D721Med (cell line): Measurements from ENCODE around the gene SPI1.

Source experiments
- DNase-seq: peaks from one replicate; pipeline ENCODE4 v3.0.0; 2011; ENCODE audit warnings: low spot score; ENCODE audit not compliant: insufficient read length
- FAIRE-seq: peaks from 2 replicates; lab custom pipeline; 2011; peaks lifted over from hg19 to GRCh38; lab: Jason Lieb, UNC
- CTCF ChIP-seq: IDR thresholded peaks from 2 replicates; pipeline ENCODE4 v1.5.1; 2012; ENCODE audit warnings: mild to moderate bottlenecking, control low read depth; ENCODE audit not compliant: insufficient read depth; ENCODE audit errors: missing control alignments

Gene SPI1

GRCh38 chr11:47400768-47401279 lies 22.5 kb upstream of the SPI1 start:
- FAIRE-seq (no peak), DNase-seq (no peak)
- no peak for TF ChIP-seq CTCF

GRCh38 chr11:47399860-47400767 lies 21.8 kb upstream of the SPI1 start:
- no peak for TF ChIP-seq CTCF

GRCh38 chr11:47398551-47398950 lies 20.2 kb upstream of the SPI1 start:
- DNase-seq (no peak), FAIRE-seq (no peak)
- TF ChIP-seq CTCF = no peak

More at GRCh38 chr11:47399860-47400767, 21.8 kb upstream of the SPI1 start:
- no peak for FAIRE-seq
- no peak for DNase-seq

GRCh38 chr11:47398011-47398410 lies 19.7 kb upstream of the SPI1 start:
- FAIRE-seq (no peak), DNase-seq (no peak)
- no peak for TF ChIP-seq CTCF

GRCh38 chr11:47396049-47396320 lies 17.6 kb upstream of the SPI1 start:
- no peak for FAIRE-seq
- DNase-seq = no peak

GRCh38 chr11:47395223-47396048 lies 17.1 kb upstream of the SPI1 start:
- DNase-seq (no peak), FAIRE-seq (no peak)
- no peak for TF ChIP-seq CTCF

More at GRCh38 chr11:47396049-47396320, 17.6 kb upstream of the SPI1 start:
- no peak for TF ChIP-seq CTCF
